HG02973 (cell line): Measurements from ENCODE around the gene TRIM38.
"Not testable (repeated sequence)": the region's sequence is repeated elsewhere in the genome, so short reads cannot be mapped to it uniquely, and the experiment has no call there.

Experiments
- ATAC-seq: cut with Tn5 transposase; IDR thresholded peaks from one replicate; pipeline ENCODE4 v1.9.1; 2021; ENCODE audit warnings: moderate library complexity; ENCODE audit not compliant: unreplicated experiment

TRIM38 gene

GRCh38 chr6:26000366-26001144 is 38.0 kb downstream of the TRIM38 start:
- no peak for ATAC-seq

GRCh38 chr6:26003102-26003694 is 40.6 kb downstream of the TRIM38 start:
- no peak for ATAC-seq

GRCh38 chr6:26006086-26006939 is 43.7 kb downstream of the TRIM38 start:
- ATAC-seq, result no peak

- not testable (repeated sequence) for ATAC-seq
Observed at GRCh38 chr6:26006940-26007305, 44.3 kb downstream of the TRIM38 start.

GRCh38 chr6:26008470-26008869 is 45.9 kb downstream of the TRIM38 start:
- ATAC-seq, result no peak

DNA sequence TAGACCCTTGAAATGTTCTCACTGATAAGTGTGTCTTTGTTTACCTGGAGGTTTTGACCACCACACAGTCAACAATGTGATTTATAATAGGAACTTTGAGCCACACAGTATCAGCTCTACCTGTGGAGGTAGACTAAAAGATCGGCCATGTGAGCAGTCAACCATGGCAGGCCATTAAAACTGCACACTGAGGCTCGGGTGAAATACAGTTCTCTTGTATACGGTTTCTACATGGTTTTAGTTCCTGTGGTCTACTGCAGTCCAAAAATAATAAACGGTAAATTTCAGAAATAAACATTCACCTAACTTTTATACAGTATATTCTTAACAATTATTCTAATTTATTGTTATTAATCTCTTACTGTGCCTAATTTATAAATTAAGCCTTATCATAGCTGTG is 47.2 kb downstream of the TRIM38 start:
- no peak for ATAC-seq

GRCh38 chr6:26012061-26012460 is 49.5 kb downstream of the TRIM38 start:
- no peak for ATAC-seq

- ATAC-seq, result not testable (repeated sequence)
Observed at GRCh38 chr6:26014386-26014785, 51.8 kb downstream of the TRIM38 start.

- ATAC-seq, result no peak
Observed at GRCh38 chr6:26016245-26016962, 53.8 kb downstream of the TRIM38 start.

GRCh38 chr6:26016963-26017631 is 54.5 kb downstream of the TRIM38 start:
- ATAC-seq, result no peak

DNA sequence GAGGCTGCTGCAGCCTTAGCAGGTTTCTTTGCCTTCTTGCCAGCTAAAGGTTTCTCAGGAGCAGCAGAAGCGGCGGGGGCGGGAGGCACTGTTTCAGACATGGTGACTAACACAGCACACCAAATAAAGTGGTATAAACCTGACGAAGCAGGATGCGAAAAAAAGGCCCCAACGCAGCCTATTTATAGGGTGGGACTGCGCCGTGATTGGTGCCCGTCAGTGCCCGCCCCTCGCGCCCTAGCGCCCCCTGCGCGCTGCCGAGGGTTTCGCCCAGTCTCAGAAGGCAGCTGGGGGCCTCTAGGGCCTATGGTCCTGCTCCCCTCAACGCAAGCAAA is 55.0 kb downstream of the TRIM38 start:
- ATAC-seq, result no peak

GRCh38 chr6:26019261-26019830 is 56.7 kb downstream of the TRIM38 start:
- ATAC-seq, result no peak

GRCh38 chr6:26019967-26020328 is 57.3 kb downstream of the TRIM38 start:
- no peak for ATAC-seq

DNA sequence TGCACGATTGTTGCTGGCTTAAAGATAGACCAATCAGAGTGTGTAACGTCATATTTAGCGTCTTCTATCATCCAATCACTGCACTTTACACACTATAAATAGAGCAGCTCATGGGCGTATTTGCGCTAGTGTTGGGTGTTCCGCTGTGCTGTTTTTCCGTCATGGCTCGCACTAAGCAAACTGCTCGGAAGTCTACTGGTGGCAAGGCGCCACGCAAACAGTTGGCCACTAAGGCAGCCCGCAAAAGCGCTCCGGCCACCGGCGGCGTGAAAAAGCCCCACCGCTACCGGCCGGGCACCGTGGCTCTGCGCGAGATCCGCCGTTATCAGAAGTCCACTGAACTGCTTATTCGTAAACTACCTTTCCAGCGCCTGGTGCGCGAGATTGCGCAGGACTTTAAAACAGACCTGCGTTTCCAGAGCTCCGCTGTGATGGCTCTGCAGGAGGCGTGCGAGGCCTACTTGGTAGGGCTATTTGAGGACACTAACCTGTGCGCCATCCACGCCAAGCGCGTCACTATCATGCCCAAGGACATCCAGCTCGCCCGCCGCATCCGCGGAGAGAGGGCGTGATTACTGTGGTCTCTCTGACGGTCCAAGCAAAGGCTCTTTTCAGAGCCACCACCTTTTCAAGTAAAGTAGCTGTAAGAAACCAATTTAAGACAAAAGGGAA is 57.9 kb downstream of the TRIM38 start:
- peak; percentile 46 for ATAC-seq

- ATAC-seq, result peak; percentile 6
Observed at GRCh38 chr6:26021001-26021349, 58.4 kb downstream of the TRIM38 start.

DNA sequence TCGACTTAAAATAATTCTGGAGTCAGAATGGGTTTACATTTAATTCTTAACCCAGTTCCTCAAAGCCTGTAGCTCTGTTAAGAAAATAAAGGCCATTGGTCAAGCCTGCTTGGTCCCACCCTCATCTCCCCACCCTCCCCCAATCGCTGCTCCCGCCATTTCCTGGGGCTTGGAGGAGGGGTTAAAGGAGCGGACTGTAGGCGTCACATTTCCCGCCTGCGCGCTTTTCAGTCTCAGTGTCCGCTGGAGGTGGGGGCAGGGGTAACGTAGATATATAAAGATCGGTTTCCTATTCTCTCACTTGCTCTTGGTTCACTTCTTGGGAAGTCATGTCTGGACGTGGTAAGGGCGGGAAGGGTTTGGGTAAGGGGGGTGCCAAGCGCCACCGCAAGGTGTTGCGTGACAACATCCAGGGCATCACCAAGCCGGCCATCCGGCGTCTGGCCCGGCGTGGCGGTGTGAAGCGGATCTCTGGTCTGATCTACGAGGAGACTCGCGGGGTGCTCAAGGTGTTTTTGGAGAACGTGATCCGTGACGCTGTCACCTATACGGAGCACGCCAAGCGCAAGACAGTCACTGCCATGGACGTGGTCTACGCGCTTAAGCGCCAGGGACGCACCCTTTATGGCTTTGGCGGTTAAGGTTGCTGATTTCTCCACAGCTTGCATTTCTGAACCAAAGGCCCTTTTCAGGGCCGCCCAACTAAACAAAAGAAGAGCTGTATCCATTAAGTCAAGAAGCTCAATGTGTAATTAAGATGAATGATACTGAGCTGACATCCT is 58.9 kb downstream of the TRIM38 start:
- ATAC-seq, result peak; percentile 41

- ATAC-seq, result no peak
Observed at GRCh38 chr6:26022132-26022472, 59.5 kb downstream of the TRIM38 start.

DNA sequence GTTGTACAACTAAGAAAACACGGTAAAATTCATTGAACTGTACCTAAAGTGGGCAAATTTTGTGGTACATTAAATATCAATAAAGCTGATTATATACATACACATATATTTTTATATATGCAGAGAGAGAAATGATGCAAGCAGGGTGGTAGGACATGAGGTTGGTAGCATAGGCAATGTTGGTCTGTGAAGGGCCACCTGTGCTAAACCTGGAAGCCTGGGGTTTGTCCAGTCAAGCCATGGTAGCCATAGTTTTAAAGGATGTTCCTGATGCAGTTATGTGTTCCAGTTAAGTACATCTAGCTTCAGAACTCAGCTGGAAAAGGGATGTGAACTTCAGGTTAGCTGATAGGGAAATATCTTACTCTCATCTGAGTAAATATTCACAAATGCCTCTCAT is 60.1 kb downstream of the TRIM38 start:
- ATAC-seq, result no peak

- ATAC-seq, result no peak
Observed at GRCh38 chr6:26024651-26025046, 62.0 kb downstream of the TRIM38 start.
